AG04450 (cell line): ENCODE results near the gene GNG14. TPM values are rescaled to one million over a fixed set of nuclear protein-coding genes. Genes with fewer than 3 reads are reported as not detected.
A peak's percentile ranks its signal among the peaks of the same experiment; 100 is the strongest.
"Not testable (repeated sequence)": the region's sequence is repeated elsewhere in the genome, so short reads cannot be mapped to it uniquely, and the experiment has no call there.

ENCODE experiments used
- CTCF ChIA-PET: fragments of 300-600, 350-600 bp; formaldehyde crosslinking; extraction: SDS; loops from one replicate; lab custom pipeline; 2022; ENCODE audit warnings: antibody characterized with exemption, inconsistent platforms; lab: Charles Lee
- POLR2A ChIA-PET: fragments of 350-600 bp; formaldehyde crosslinking; extraction: SDS; loops from one replicate; lab custom pipeline; 2021; ENCODE audit warnings: antibody characterized with exemption, inconsistent platforms; lab: Yijun Ruan, JAX
- DNase-seq: peaks from one replicate; pipeline ENCODE4 v3.0.0-alpha.2; 2011; ENCODE audit warnings: low read depth, low spot score
- H3K27ac ChIP-seq: one replicate; pipeline ENCODE4 v1.5.1; 2012; ENCODE audit warnings: low read depth, low read length, control low read depth
- H3K27me3 ChIP-seq: one replicate; pipeline ENCODE4 v1.6.0; 2012; ENCODE audit warnings: low read length; ENCODE audit not compliant: control insufficient read depth, insufficient read depth
- H3K4me3 ChIP-seq: 2 replicates; pipeline ENCODE4 v1.5.1; 2011; ENCODE audit warnings: mild to moderate bottlenecking, low read depth, low read length, control low read depth
- H3K9me3 ChIP-seq: 2 replicates; pipeline ENCODE4 v1.5.1; 2012; ENCODE audit warnings: low read length; ENCODE audit not compliant: control insufficient read depth, insufficient read depth
- CTCF ChIP-seq: IDR thresholded peaks from 2 replicates; pipeline ENCODE4 v1.5.1; 2011; ENCODE audit warnings: low read depth, low read length, control low read depth, inconsistent platforms
- polyA plus RNA-seq: library from polyadenylated mRNA; depleted of rRNA; stranded (reverse); fragments of >200 nt; gene quantifications from 2 replicates; pipeline ENCODE4 v1.2.3, GENCODE V29; 2011

The GNG14 gene
- polyA plus RNA-seq, 1 experiment: not detected

- peak overlapping the region; percentile 83 for H3K4me3 ChIP-seq
- TF ChIP-seq CTCF: no peak
- H3K9me3 ChIP-seq: no peaks in the 10 kb centered on the region; the same call in 1 of the 2 replicates
- ChIA-PET CTCF (interaction anchor here (0.7 to 1.8 kb wide), 5 partner anchors 10 to 125 kb away, joined by 3 to 8 read pairs (median 4); no protein-coding TSS in a partner anchor), POLR2A (interaction anchor here (0.5 to 3.3 kb wide), 5 partner anchors 10 to 223 kb away, joined by 3 to 25 read pairs (median 19); partner anchors contain the start of genes DHPS, GET3, JUNB and TRIR)
- no peak for DNase-seq
- peak overlapping the region; percentile 82 for H3K27ac ChIP-seq
- no peaks in the 10 kb centered on the region for H3K27me3 ChIP-seq
These were observed 35.5 kb downstream of the GNG14 start for GRCh38 chr19:12723381-12723640.

- no peak for TF ChIP-seq CTCF
- POLR2A ChIA-PET: interaction anchor here (0.5 to 3.3 kb wide), 4 partner anchors 10 to 69 kb away, joined by 3 to 25 read pairs (median 19); partner anchors contain the start of genes GET3, JUNB and TRIR
- CTCF ChIA-PET: interaction anchor here (0.6 to 1.1 kb wide), 7 partner anchors 9 to 124 kb away, joined by 3 to 4 read pairs (median 3); no protein-coding TSS in a partner anchor
These were observed 36.0 kb downstream of the GNG14 start, which contains the start of gene TNPO2 for GRCh38 chr19:12723641-12724426. Gene TNPO2, minus strand, starts transcription at chr19:12723932. Its CDS starts 2,955 bp downstream, at chr19:12720977.

GRCh38 chr19:12725612-12726011, 37.8 kb downstream of the GNG14 start:
- POLR2A ChIA-PET: interaction anchor here (0.6 to 0.7 kb wide), 4 partner anchors 9 to 114 kb away, joined by 3 to 6 read pairs (median 3); partner anchors contain the start of gene DHPS
- CTCF ChIA-PET: interaction anchor here (0.7 to 1.0 kb wide), 5 partner anchors 8 to 54 kb away, joined by 3 to 5 read pairs (median 4); no protein-coding TSS in a partner anchor
- not testable (repeated sequence) for H3K4me3 ChIP-seq, H3K27me3 ChIP-seq, DNase-seq, H3K9me3 ChIP-seq, H3K27ac ChIP-seq

More at GRCh38 chr19:12723641-12724426, 36.0 kb downstream of the GNG14 start, which contains the start of gene TNPO2:
- no peak for DNase-seq
- H3K27me3 ChIP-seq: no peaks in the 10 kb centered on the region
- no peaks in the 10 kb centered on the region; the same call in 1 of the 2 replicates for H3K9me3 ChIP-seq
- H3K4me3 ChIP-seq: peak within 1 kb of the TSS; percentile 83
- peak within 1 kb of the TSS; percentile 82 for H3K27ac ChIP-seq

GRCh38 chr19:12726988-12727316, 39.2 kb downstream of the GNG14 start:
- CTCF ChIA-PET: interaction anchor here (0.7 to 1.5 kb wide), 3 partner anchors 34 to 50 kb away, joined by 3 to 5 read pairs (median 4); no protein-coding TSS in a partner anchor
- TF ChIP-seq CTCF: no peak

GRCh38 chr19:12727745-12728433, 40.1 kb downstream of the GNG14 start:
- DNase-seq: no peak
- TF ChIP-seq CTCF: no peak
- ChIA-PET POLR2A (no interaction called here), CTCF (interaction anchor here (0.7 to 1.5 kb wide), 2 partner anchors 39 to 51 kb away, joined by 3 to 4 read pairs; no protein-coding TSS in a partner anchor)
- Histone ChIP-seq H3K4me3 (no peak overlapping the region), H3K27ac (no peak overlapping the region), H3K9me3 (no peaks in the 10 kb centered on the region), H3K27me3 (no peaks in the 10 kb centered on the region)

More at GRCh38 chr19:12726988-12727316, 39.2 kb downstream of the GNG14 start:
- no peak overlapping the region for H3K27ac ChIP-seq
- DNase-seq: no peak
- H3K27me3 ChIP-seq: no peaks in the 10 kb centered on the region
- H3K4me3 ChIP-seq: no peak overlapping the region
- POLR2A ChIA-PET: interaction anchor here (0.7 kb wide), 1 partner anchor 42 kb away, joined by 4 read pairs; no protein-coding TSS in a partner anchor
- H3K9me3 ChIP-seq: no peaks in the 10 kb centered on the region; the same call in 1 of the 2 replicates
